ENCODE measurements around the gene SLC2A13.
A peak's percentile ranks its signal among the peaks of the same experiment; 100 is the strongest.

Gene SLC2A13

GRCh38 chr12:40012711-40013110 is 93.2 kb downstream of the SLC2A13 start:
- Histone ChIP-seq H3K27me3 (ENCODE audit: insufficient read depth, low read length, poor library complexity, severe bottlenecking) (no peaks in the 10 kb centered on the region), H3K9ac (ENCODE audit: low read depth, low read length, poor library complexity, severe bottlenecking) (no peak overlapping the region), H3K4me3 (ENCODE audit: low read length, poor library complexity, severe bottlenecking) (no peak overlapping the region), H3K9me2 (replicated peaks; ENCODE audit: low read depth, low read length) (no peaks in the 10 kb centered on the region), H3K9me3 (ENCODE audit: insufficient read depth, low read depth, low read length) (no peaks in the 10 kb centered on the region), H3K4me1 (ENCODE audit: insufficient read depth, low read length, poor library complexity, severe bottlenecking) (peaks cover 21% of the 10 kb centered on the region), H3K79me2 (ENCODE audit: insufficient read depth, low read length) (no peaks in the 10 kb centered on the region), H3K36me3 (ENCODE audit: insufficient read depth, low read length) (no peaks in the 10 kb centered on the region), H3K4me2 (ENCODE audit: low read depth, low read length, poor library complexity, severe bottlenecking) (no peak overlapping the region), H2AFZ (ENCODE audit: low read length) (no peak overlapping the region), H4K20me1 (ENCODE audit: insufficient read depth, low read length, poor library complexity, severe bottlenecking) (no peaks in the 10 kb centered on the region), H3F3A (ENCODE audit: low read depth) (no peaks in the 10 kb centered on the region)
- TF ChIP-seq, protein P1, sequence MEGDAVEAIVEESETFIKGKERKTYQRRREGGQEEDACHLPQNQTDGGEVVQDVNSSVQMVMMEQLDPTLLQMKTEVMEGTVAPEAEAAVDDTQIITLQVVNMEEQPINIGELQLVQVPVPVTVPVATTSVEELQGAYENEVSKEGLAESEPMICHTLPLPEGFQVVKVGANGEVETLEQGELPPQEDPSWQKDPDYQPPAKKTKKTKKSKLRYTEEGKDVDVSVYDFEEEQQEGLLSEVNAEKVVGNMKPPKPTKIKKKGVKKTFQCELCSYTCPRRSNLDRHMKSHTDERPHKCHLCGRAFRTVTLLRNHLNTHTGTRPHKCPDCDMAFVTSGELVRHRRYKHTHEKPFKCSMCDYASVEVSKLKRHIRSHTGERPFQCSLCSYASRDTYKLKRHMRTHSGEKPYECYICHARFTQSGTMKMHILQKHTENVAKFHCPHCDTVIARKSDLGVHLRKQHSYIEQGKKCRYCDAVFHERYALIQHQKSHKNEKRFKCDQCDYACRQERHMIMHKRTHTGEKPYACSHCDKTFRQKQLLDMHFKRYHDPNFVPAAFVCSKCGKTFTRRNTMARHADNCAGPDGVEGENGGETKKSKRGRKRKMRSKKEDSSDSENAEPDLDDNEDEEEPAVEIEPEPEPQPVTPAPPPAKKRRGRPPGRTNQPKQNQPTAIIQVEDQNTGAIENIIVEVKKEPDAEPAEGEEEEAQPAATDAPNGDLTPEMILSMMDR (conservative IDR thresholded peaks at IDR 0.05; ENCODE audit: low read length): no peak
- TF ChIP-seq EZH2phosphoT487 (IDR thresholded peaks at IDR 0.05; ENCODE audit: borderline replicate concordance): no peak

DNA sequence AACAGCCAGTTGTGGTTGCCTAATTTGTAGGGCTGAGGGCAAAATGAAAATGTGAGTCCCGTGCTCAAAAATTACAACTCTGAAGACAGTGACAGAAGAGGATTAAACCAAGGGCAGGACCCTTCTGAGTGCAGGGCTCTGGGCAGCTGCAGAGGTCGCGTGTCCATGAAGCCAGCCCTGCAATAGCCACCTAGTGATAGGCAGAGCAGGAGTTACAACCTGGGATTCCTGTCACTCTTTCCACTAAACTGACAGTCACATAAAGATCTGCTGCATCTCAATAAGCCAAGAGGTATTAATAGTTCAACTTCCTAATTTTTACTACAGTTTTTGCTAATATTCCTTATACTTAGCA is 94.1 kb downstream of the SLC2A13 start:
- H2AFZ ChIP-seq (ENCODE audit: low read length): peak overlapping the region; percentile 76

DNA sequence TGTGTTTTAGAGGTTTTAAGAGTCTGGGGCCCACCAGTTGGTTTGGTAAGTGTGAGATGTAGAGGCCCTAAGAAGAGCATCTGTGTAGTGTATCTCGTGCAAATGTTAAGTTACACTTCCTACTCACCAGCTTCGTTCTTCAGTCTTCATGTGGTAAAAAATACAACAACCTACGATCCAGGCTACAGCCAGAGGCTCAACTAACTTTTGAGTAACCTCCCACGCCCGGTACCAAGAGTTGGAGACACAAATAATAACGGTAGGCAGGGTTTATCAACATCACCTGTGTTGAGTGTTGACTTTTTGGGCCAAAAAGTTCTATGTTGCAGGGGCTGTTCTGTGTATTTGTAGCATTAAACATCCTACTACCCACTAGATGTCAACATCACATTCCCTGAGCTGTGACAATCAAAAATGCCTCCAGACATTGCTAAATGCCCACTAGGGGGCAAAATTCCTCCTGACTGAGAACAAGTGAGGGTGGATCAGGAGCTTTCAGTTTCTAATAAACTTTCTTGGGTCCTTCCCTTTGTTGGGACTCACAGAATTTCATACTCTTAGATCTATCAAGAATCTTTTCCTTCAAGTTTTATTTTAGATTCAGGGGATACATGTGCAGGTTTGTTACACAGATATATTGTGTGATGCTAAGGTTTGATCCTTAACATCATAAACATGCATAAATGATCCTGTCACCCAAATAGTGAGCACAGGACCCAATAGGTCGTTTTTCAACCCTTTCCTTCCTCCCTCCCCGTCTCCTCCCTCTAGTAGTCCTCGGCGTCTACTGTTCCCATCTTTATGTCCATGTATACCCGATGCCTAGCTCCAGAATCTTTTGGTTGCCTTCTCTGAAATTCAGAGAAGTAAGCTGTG is 94.7 kb downstream of the SLC2A13 start:
- no peaks in the 10 kb centered on the region for H3K9me3 ChIP-seq (ENCODE audit: insufficient read depth, low read depth, low read length)
- no peaks in the 10 kb centered on the region for H3F3A ChIP-seq (ENCODE audit: low read depth)
- peaks cover 18% of the 10 kb centered on the region for H3K4me1 ChIP-seq (ENCODE audit: insufficient read depth, low read length, poor library complexity, severe bottlenecking)
- H3K9me2 ChIP-seq (replicated peaks; ENCODE audit: low read depth, low read length): no peaks in the 10 kb centered on the region
- H3K36me3 ChIP-seq (ENCODE audit: insufficient read depth, low read length): no peaks in the 10 kb centered on the region
- H3K4me3 ChIP-seq (ENCODE audit: low read length, poor library complexity, severe bottlenecking): peak overlapping the region; percentile 58
- no peaks in the 10 kb centered on the region for H3K79me2 ChIP-seq (ENCODE audit: insufficient read depth, low read length)
- H3K4me2 ChIP-seq (ENCODE audit: low read depth, low read length, poor library complexity, severe bottlenecking): peak overlapping the region; percentile 72
- peak overlapping the region; percentile 59 for H3K9ac ChIP-seq (ENCODE audit: low read depth, low read length, poor library complexity, severe bottlenecking)
- TF ChIP-seq EZH2phosphoT487 (IDR thresholded peaks at IDR 0.05; ENCODE audit: borderline replicate concordance): no peak
- TF ChIP-seq, protein P1 (conservative IDR thresholded peaks at IDR 0.05; ENCODE audit: low read length): peak; percentile 94
- H2AFZ ChIP-seq (ENCODE audit: low read length): peak overlapping the region; percentile 76
- H3K27me3 ChIP-seq (ENCODE audit: insufficient read depth, low read length, poor library complexity, severe bottlenecking): no peaks in the 10 kb centered on the region
- no peaks in the 10 kb centered on the region for H4K20me1 ChIP-seq (ENCODE audit: insufficient read depth, low read length, poor library complexity, severe bottlenecking)

More for the DNA sequence above, 94.1 kb downstream of the SLC2A13 start:
- Histone ChIP-seq H3K4me2 (ENCODE audit: low read depth, low read length, poor library complexity, severe bottlenecking) (peak overlapping the region; percentile 72), H3K9ac (ENCODE audit: low read depth, low read length, poor library complexity, severe bottlenecking) (peak overlapping the region; percentile 59), H3K9me2 (replicated peaks; ENCODE audit: low read depth, low read length) (no peaks in the 10 kb centered on the region), H3K27me3 (ENCODE audit: insufficient read depth, low read length, poor library complexity, severe bottlenecking) (no peaks in the 10 kb centered on the region), H3K9me3 (ENCODE audit: insufficient read depth, low read depth, low read length) (no peaks in the 10 kb centered on the region), H3F3A (ENCODE audit: low read depth) (no peaks in the 10 kb centered on the region), H3K79me2 (ENCODE audit: insufficient read depth, low read length) (no peaks in the 10 kb centered on the region), H4K20me1 (ENCODE audit: insufficient read depth, low read length, poor library complexity, severe bottlenecking) (no peaks in the 10 kb centered on the region), H3K36me3 (ENCODE audit: insufficient read depth, low read length) (no peaks in the 10 kb centered on the region), H3K4me1 (ENCODE audit: insufficient read depth, low read length, poor library complexity, severe bottlenecking) (peaks cover 21% of the 10 kb centered on the region), H3K4me3 (ENCODE audit: low read length, poor library complexity, severe bottlenecking) (peak overlapping the region; percentile 58)
- TF ChIP-seq, protein P1 (conservative IDR thresholded peaks at IDR 0.05; ENCODE audit: low read length): no peak
- TF ChIP-seq EZH2phosphoT487 (IDR thresholded peaks at IDR 0.05; ENCODE audit: borderline replicate concordance): no peak
